Muscle of leg (tissue), 11 donors: ENCODE data around the gene ITPR2. TPM values are rescaled to one million over a fixed set of nuclear protein-coding genes. Genes with fewer than 3 reads are reported as not detected.

Source experiments
- DNase-seq: peaks from one replicate; pipeline ENCODE4 v3.0.0; 2013
- H3K27ac ChIP-seq: one replicate; pipeline ENCODE4 v1.5.1; 2013; ENCODE audit warnings: mild to moderate bottlenecking, low read length, control low read depth
- H3K27me3 ChIP-seq: one replicate; pipeline ENCODE4 v1.6.1; 2013; ENCODE audit warnings: low read length; ENCODE audit not compliant: control insufficient read depth, insufficient read depth
- H3K36me3 ChIP-seq: one replicate; pipeline ENCODE4 v1.6.1; 2013; ENCODE audit warnings: low read length; ENCODE audit not compliant: control insufficient read depth, insufficient read depth
- H3K4me1 ChIP-seq: one replicate; pipeline ENCODE4 v1.6.1; 2013; ENCODE audit warnings: low read length; ENCODE audit not compliant: control insufficient read depth, insufficient read depth
- H3K4me3 ChIP-seq: one replicate; pipeline ENCODE4 v1.5.1; 2013; ENCODE audit warnings: low read length, control low read depth
- H3K9me3 ChIP-seq: replicated peaks from 2 replicates; pipeline ENCODE4 v1.6.1; 2013; ENCODE audit warnings: low read depth, low read length; ENCODE audit not compliant: control insufficient read depth
- WGBS: methylation state at CpG from one replicate; pipeline ENCODE4 v1.1.5; 2013; ENCODE audit warnings: missing lambda C conversion rate; ENCODE audit not compliant: insufficient coverage; 5-methylcytosine and 5-hydroxymethylcytosine counted together
- polyA plus RNA-seq, 8 donors: library from polyadenylated mRNA; unstranded; fragments of 120-200 nt; gene quantifications; one replicate each; pipeline versions ENCODE4 v1.2.1 to v1.2.3, GENCODE V29; 2013; ENCODE audit warnings: inconsistent platforms in 1 of 8, low replicate concordance in 1 of 8; ENCODE audit not compliant: insufficient read length in 8 of 8, insufficient read depth in 1 of 8
- total RNA-seq: library from RNA; stranded (reverse); fragments of 120-200 nt; gene quantifications from one replicate; pipeline ENCODE4 v1.2.4, GENCODE V29; 2013

Gene ITPR2
- total and polyA plus RNA-seq, 9 donors: 1.9 to 5.8 (median 3.5) TPM

DNA sequence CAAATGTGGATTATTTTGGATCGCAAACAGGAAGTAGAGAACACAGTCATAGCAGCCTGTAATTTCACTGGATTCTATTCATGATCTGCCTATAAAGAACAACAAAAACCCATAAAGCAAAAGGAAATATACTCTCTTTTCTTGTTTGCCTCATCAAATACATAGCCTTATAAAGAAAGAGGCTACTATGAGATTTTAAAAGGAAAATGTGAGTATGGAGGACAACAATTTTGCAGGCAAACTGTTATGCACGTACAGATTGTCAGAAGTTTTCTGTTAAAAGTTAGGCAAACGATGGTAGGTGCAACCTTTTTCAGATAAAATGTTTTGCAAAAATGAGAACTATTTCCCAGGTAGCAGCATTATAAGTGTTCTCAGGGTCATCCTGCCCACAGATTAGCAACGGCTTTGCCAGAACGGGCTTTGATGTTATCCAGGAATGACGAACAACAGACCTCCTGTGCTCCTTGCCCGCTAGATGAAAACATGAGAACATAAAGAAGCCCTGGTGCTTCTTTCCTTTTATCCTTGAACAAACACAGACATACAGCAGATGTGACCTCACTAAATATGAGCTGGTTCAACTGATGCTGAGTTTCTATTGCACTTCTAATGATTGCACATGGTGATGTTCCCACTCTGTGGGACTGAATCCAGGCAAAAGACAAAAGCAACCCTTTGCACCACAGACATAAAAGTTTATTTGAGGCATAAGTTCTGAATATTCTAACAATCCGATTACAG lies 88.1 kb downstream of the ITPR2 start:
- no peak for DNase-seq
- H3K9me3 ChIP-seq: no peaks in the 10 kb centered on the region
- no peaks in the 10 kb centered on the region for H3K27me3 ChIP-seq
- no peaks in the 10 kb centered on the region for H3K36me3 ChIP-seq
- H3K4me1 ChIP-seq: no peaks in the 10 kb centered on the region
- H3K27ac ChIP-seq: no peak overlapping the region
- WGBS: 18% methylated on average over 3 of the region's 8 CpGs
- no peak overlapping the region for H3K4me3 ChIP-seq

DNA sequence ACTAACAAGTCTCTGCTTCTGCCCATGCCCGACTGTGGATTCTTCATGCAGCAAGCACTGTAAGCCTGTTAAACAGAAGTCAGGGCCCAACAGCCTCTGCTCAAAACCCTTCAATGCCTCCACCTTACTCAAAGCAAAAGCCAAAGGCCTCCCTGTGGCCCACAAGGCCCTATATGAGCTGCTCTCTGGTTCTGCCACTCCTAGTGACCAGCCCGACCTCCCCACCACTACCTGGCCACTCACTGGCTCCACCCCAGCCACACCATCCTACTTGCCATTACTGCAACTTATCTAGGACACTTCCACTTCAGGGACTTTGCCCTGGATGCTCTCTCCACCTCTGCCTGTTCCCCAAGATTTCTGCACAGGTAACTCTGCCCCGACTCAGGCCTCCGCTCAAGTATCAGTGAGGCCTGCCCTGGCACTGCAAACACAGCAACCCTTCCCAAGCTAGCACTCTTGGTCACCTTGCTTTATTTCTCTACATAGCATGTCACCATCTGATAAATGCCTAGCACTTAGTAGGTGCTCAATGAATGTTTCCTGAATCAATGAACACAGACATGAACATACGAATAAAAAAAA lies 88.9 kb downstream of the ITPR2 start:
- H3K27ac ChIP-seq: no peak overlapping the region
- no peaks in the 10 kb centered on the region for H3K9me3 ChIP-seq
- H3K4me3 ChIP-seq: no peak overlapping the region
- DNase-seq: no peak
- H3K36me3 ChIP-seq: no peaks in the 10 kb centered on the region
- no peaks in the 10 kb centered on the region for H3K27me3 ChIP-seq
- 87% methylated on average over 4 of the region's 5 CpGs for WGBS
- H3K4me1 ChIP-seq: no peaks in the 10 kb centered on the region

- H3K27me3 ChIP-seq: no peaks in the 10 kb centered on the region
- WGBS: no CpG with 5 or more reads among the region's 6 CpGs
Measured at GRCh38 chr12:26741584-26742227, 91.3 kb downstream of the ITPR2 start.

GRCh38 chr12:26740991-26741390 lies 92.0 kb downstream of the ITPR2 start:
- DNase-seq: no peak
- no CpG with 5 or more reads among the region's 4 CpGs for WGBS
- Histone ChIP-seq H3K9me3 (no peaks in the 10 kb centered on the region), H3K36me3 (no peaks in the 10 kb centered on the region), H3K4me3 (no peak overlapping the region), H3K27me3 (no peaks in the 10 kb centered on the region), H3K4me1 (no peaks in the 10 kb centered on the region), H3K27ac (no peak overlapping the region)

More at GRCh38 chr12:26741584-26742227, 91.3 kb downstream of the ITPR2 start:
- no peaks in the 10 kb centered on the region for H3K9me3 ChIP-seq
- DNase-seq: no peak
- H3K4me1 ChIP-seq: no peaks in the 10 kb centered on the region
- H3K27ac ChIP-seq: no peak overlapping the region
- no peak overlapping the region for H3K4me3 ChIP-seq
- H3K36me3 ChIP-seq: no peaks in the 10 kb centered on the region

DNA sequence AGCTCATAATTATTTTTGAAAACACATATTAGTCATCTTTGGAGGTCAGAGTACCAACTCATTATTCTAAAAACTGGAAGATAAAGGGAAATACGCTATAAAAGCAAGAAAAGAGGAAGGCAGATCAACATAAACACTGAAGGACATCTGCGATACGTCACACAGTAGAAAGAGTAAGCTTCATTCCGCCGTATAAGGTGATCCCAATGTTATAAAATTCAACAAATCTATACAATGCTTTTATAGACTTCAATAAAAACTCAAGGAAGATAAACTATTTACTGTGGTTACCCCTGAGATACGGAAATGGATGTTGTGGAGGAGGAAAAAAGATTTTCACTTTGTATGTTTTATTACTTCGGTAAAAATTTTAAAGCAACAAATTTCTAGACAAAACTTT lies 92.6 kb downstream of the ITPR2 start:
- H3K36me3 ChIP-seq: no peaks in the 10 kb centered on the region
- H3K27me3 ChIP-seq: no peaks in the 10 kb centered on the region
- H3K4me1 ChIP-seq: no peaks in the 10 kb centered on the region
- no peak overlapping the region for H3K27ac ChIP-seq
- no peak for DNase-seq
- WGBS: no CpG with 5 or more reads among the region's 7 CpGs
- no peak overlapping the region for H3K4me3 ChIP-seq
- no peaks in the 10 kb centered on the region for H3K9me3 ChIP-seq

DNA sequence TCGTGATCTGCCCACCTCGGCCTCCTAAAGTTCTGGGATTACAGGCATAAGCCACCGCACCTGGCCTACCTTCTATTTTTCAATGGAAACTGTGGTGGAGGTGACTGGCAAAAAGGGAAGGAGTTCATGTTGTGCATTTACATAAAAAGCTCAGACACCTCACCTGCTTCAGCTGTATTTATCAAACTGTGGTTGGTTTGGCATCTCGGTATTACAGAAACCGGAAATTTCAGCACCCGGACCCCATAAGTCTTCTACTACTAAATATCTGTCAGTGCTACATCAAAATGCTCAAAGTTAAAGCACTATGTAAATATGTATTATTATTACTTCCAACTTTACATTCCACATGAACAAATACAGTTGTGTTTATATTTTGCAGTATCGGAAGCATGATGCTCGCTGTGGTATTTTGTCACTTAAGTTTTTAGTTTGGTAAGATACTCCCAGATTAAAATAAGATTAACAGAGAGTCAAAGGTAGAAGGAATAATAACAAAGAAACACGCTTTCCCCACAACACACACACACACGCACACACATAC lies 95.4 kb downstream of the ITPR2 start:
- 100% methylated on average over 2 of the region's 10 CpGs for WGBS
- H3K9me3 ChIP-seq: no peaks in the 10 kb centered on the region
- no peak for DNase-seq
- H3K27ac ChIP-seq: no peak overlapping the region
- H3K27me3 ChIP-seq: no peaks in the 10 kb centered on the region
- H3K4me1 ChIP-seq: no peaks in the 10 kb centered on the region
- no peaks in the 10 kb centered on the region for H3K36me3 ChIP-seq
- no peak overlapping the region for H3K4me3 ChIP-seq

- Histone ChIP-seq H3K27me3 (no peaks in the 10 kb centered on the region), H3K9me3 (no peaks in the 10 kb centered on the region), H3K4me1 (no peaks in the 10 kb centered on the region), H3K27ac (no peak overlapping the region), H3K36me3 (no peaks in the 10 kb centered on the region), H3K4me3 (no peak overlapping the region)
- DNase-seq: no peak
- 100% methylated on average over 2 of the region's 16 CpGs for WGBS
Measured at GRCh38 chr12:26736563-26737486, 96.2 kb downstream of the ITPR2 start.

DNA sequence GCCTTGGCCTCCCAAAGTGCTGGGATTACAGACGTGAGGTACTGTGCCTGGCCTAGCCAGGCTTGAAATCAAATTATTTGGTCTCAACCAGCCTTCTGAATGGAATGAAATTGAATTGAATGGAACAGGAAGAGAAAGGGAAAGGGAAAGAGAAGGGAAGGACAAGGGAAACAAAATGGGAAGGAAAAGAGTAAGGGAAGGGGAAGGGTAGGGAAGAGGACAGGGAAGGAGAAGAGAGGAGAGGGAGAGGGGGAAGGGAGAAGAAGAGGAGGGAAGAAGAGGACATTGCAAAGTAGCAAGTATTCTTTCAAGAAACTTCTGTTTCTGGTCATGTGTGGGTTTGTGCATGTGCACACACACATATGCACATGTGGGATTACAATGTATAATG lies 97.8 kb downstream of the ITPR2 start:
- Histone ChIP-seq H3K27me3 (no peaks in the 10 kb centered on the region), H3K4me1 (no peaks in the 10 kb centered on the region), H3K36me3 (no peaks in the 10 kb centered on the region), H3K4me3 (no peak overlapping the region), H3K27ac (no peak overlapping the region), H3K9me3 (no peaks in the 10 kb centered on the region)
- DNase-seq: no peak
- WGBS: 36% methylated on average over 1 of the region's 1 CpG

GRCh38 chr12:26734510-26735248 lies 98.3 kb downstream of the ITPR2 start:
- no peaks in the 10 kb centered on the region for H3K9me3 ChIP-seq
- no peaks in the 10 kb centered on the region for H3K4me1 ChIP-seq
- 90% methylated on average over 2 of the region's 8 CpGs for WGBS
- H3K36me3 ChIP-seq: no peaks in the 10 kb centered on the region
- H3K27me3 ChIP-seq: no peaks in the 10 kb centered on the region
- no peak for DNase-seq
- no peak overlapping the region for H3K27ac ChIP-seq
- H3K4me3 ChIP-seq: no peak overlapping the region
